IMR-90 (cell line): Measurements from ENCODE around the gene CAVIN1. TPM values are rescaled to one million over a fixed set of nuclear protein-coding genes. Genes with fewer than 3 reads are reported as not detected.
A peak's percentile ranks its signal among the peaks of the same experiment; 100 is the strongest.

Experiments used
- ATAC-seq: fragments of 200-7000 bp; cut with Tn5 transposase; 2 replicates; pipeline ENCODE4 v1.9.1; 2020; ENCODE audit warnings: low read depth, mild to moderate bottlenecking, moderate library complexity
- BruUV-seq: library from RNA; stranded (reverse); fragments of 400-500 nt; replicated peaks from 2 replicates; lab custom pipeline; 2021; lab: Mats Ljungman, UMichigan
- CTCF ChIA-PET: fragments of 300-600 bp; formaldehyde crosslinking; extraction: SDS; loops from one replicate; lab custom pipeline; 2021; ENCODE audit warnings: antibody characterized with exemption; lab: Yijun Ruan, JAX
- POLR2A ChIA-PET: fragments of 300-600 bp; sonication (Branson Sonifier 250); formaldehyde crosslinking; loops from one replicate; lab custom pipeline; 2022; ENCODE audit warnings: antibody characterized with exemption; ENCODE audit not compliant: unreplicated experiment; lab: Charles Lee
- DNase-seq: peaks from one replicate; pipeline ENCODE4 v3.0.0; 2013
- H2AFZ ChIP-seq: replicated peaks from 2 replicates; pipeline ENCODE3; 2013; ENCODE audit warnings: low read length, mild to moderate bottlenecking; ENCODE audit not compliant: poor library complexity
- H2AK5ac ChIP-seq: 2 replicates; pipeline ENCODE4 v1.6.1; 2013; ENCODE audit warnings: low read depth, low read length, inconsistent platforms
- H2AK9ac ChIP-seq: replicated peaks from 2 replicates; pipeline ENCODE3; 2013; ENCODE audit warnings: mild to moderate bottlenecking, low read depth, low read length, moderate library complexity; ENCODE audit not compliant: poor library complexity
- H2BK120ac ChIP-seq: 2 replicates; pipeline ENCODE4 v1.6.1; 2013; ENCODE audit warnings: low read depth, low read length, inconsistent platforms
- H2BK15ac ChIP-seq: 3 replicates; pipeline ENCODE4 v1.6.1; 2013; ENCODE audit warnings: low read depth, low read length, inconsistent platforms
- H2BK20ac ChIP-seq: 2 replicates; pipeline ENCODE4 v1.6.1; 2013; ENCODE audit warnings: low read depth, mild to moderate bottlenecking, inconsistent platforms, low read length, moderate library complexity
- H2BK5ac ChIP-seq: 2 replicates; pipeline ENCODE4 v1.6.1; 2013; ENCODE audit warnings: mild to moderate bottlenecking, low read depth, low read length, inconsistent platforms; ENCODE audit not compliant: poor library complexity, severe bottlenecking
- H3K14ac ChIP-seq: replicated peaks from 2 replicates; pipeline ENCODE4 v1.6.1; 2013; ENCODE audit warnings: low read depth, low read length, inconsistent platforms
- H3K18ac ChIP-seq: 2 replicates; pipeline ENCODE4 v1.6.1; 2013; ENCODE audit warnings: low read depth, low read length, control low read depth
- H3K23ac ChIP-seq: 2 replicates; pipeline ENCODE4 v1.6.1; 2013; ENCODE audit warnings: low read depth, low read length, inconsistent platforms
- H3K27ac ChIP-seq: 2 replicates; pipeline ENCODE4 v1.5.1; 2013; ENCODE audit warnings: mild to moderate bottlenecking, control low read depth, low read length; ENCODE audit not compliant: insufficient read depth
- H3K27me3 ChIP-seq: 2 replicates; pipeline ENCODE4 v1.6.1; 2013; ENCODE audit warnings: low read length; ENCODE audit not compliant: control insufficient read depth, insufficient read depth
- H3K36me3 ChIP-seq: 2 replicates; pipeline ENCODE4 v1.6.1; 2013; ENCODE audit warnings: low read length, mixed read lengths; ENCODE audit not compliant: control insufficient read depth, insufficient read depth
- H3K4ac ChIP-seq: 2 replicates; pipeline ENCODE4 v1.6.1; 2013; ENCODE audit warnings: low read depth, low read length, inconsistent platforms
- H3K4me1 ChIP-seq: 2 replicates; pipeline ENCODE4 v1.6.1; 2013; ENCODE audit warnings: low read length, mixed read lengths; ENCODE audit not compliant: control insufficient read depth, insufficient read depth
- H3K4me2 ChIP-seq: 2 replicates; pipeline ENCODE4 v1.6.1; 2013; ENCODE audit warnings: low read depth, mild to moderate bottlenecking, control low read depth, low read length, moderate library complexity
- H3K4me3 ChIP-seq: 2 replicates; pipeline ENCODE4 v1.5.1; 2013; ENCODE audit warnings: low read depth, mild to moderate bottlenecking, control low read depth, low read length, moderate library complexity; ENCODE audit not compliant: insufficient read depth
- H3K56ac ChIP-seq: 2 replicates; pipeline ENCODE4 v1.6.1; 2013; ENCODE audit warnings: low read length, inconsistent platforms; ENCODE audit not compliant: insufficient read depth; ENCODE audit errors: extremely low read depth
- H3K79me1 ChIP-seq, 2 experiments: 2 replicates each; pipeline ENCODE4 v1.6.1; 2013; ENCODE audit warnings: low read length in 2 of 2, inconsistent platforms in 1 of 2, low read depth in 1 of 2
- H3K9ac ChIP-seq: 2 replicates; pipeline ENCODE4 v1.6.1; 2013; ENCODE audit warnings: low read depth, low read length, control low read depth
- H3K9me1 ChIP-seq: 2 replicates; pipeline ENCODE4 v1.6.1; 2013; ENCODE audit warnings: low read length, inconsistent platforms; ENCODE audit not compliant: insufficient read depth
- H3K9me3 ChIP-seq: 2 replicates; pipeline ENCODE4 v1.6.1; 2013; ENCODE audit warnings: low read length; ENCODE audit not compliant: control insufficient read depth, insufficient read depth
- H4K20me1 ChIP-seq: 2 replicates; pipeline ENCODE4 v1.6.1; 2013; ENCODE audit warnings: low read length, inconsistent platforms; ENCODE audit not compliant: insufficient read depth
- H4K5ac ChIP-seq: 2 replicates; pipeline ENCODE4 v1.6.1; 2013; ENCODE audit warnings: mild to moderate bottlenecking, low read depth, low read length, control low read depth
- H4K8ac ChIP-seq, 2 experiments: 2 replicates each; pipeline ENCODE4 v1.6.1; 2013; ENCODE audit warnings: low read depth in 2 of 2, low read length in 2 of 2, control low read depth in 1 of 2, inconsistent platforms in 1 of 2
- H4K91ac ChIP-seq: 2 replicates; pipeline ENCODE4 v1.6.1; 2013; ENCODE audit warnings: low read depth, low read length, inconsistent platforms; ENCODE audit not compliant: insufficient read depth
- BHLHE40 ChIP-seq: fragments of 150-350 bp; IDR thresholded peaks from 2 replicates; pipeline ENCODE4 v1.6.1; 2016; ENCODE audit warnings: mild to moderate bottlenecking, low read depth, low read length
- CEBPB ChIP-seq: IDR thresholded peaks from 2 replicates; pipeline ENCODE4 v1.6.1; 2012; ENCODE audit warnings: low read depth, low read length, improper control_type of control experiment
- CHD1 ChIP-seq: IDR thresholded peaks from 2 replicates; pipeline ENCODE4 v1.6.1; 2012; ENCODE audit warnings: low read depth, low read length, improper control_type of control experiment
- CTCF ChIP-seq: conservative IDR thresholded peaks from 2 replicates; pipeline ENCODE4 v1.5.1; 2012; ENCODE audit warnings: mild to moderate bottlenecking, low read depth, low read length, improper control_type of control experiment
- ELK1 ChIP-seq: fragments of 150-350 bp; IDR thresholded peaks from 2 replicates; pipeline ENCODE4 v1.6.1; 2016; ENCODE audit warnings: low read depth, mild to moderate bottlenecking, low read length, moderate library complexity, borderline replicate concordance
- FOS ChIP-seq: fragments of 150-350 bp; IDR thresholded peaks from 2 replicates; pipeline ENCODE4 v1.6.1; 2016; ENCODE audit warnings: low read depth, low read length
- MAFK ChIP-seq: IDR thresholded peaks from 2 replicates; pipeline ENCODE4 v1.6.1; 2012; ENCODE audit warnings: low read depth, low read length, improper control_type of control experiment
- MAZ ChIP-seq: IDR thresholded peaks from 2 replicates; pipeline ENCODE4 v1.6.1; 2012; ENCODE audit warnings: low read depth, mild to moderate bottlenecking, low read length, improper control_type of control experiment, moderate library complexity, borderline replicate concordance
- MXI1 ChIP-seq: IDR thresholded peaks from 2 replicates; pipeline ENCODE4 v1.6.1; 2012; ENCODE audit warnings: low read depth, mild to moderate bottlenecking, low read length, moderate library complexity, borderline replicate concordance
- NFE2L2 ChIP-seq: fragments of 150-350 bp; IDR thresholded peaks from 2 replicates; pipeline ENCODE4 v1.6.1; 2016; ENCODE audit warnings: low read depth, mild to moderate bottlenecking, low read length
- POLR2A ChIP-seq: IDR thresholded peaks from 2 replicates; pipeline ENCODE4 v1.6.1; 2012; ENCODE audit warnings: mild to moderate bottlenecking, low read depth, low read length
- RAD21 ChIP-seq: IDR thresholded peaks from 2 replicates; pipeline ENCODE4 v1.6.1; 2012; ENCODE audit warnings: low read length, improper control_type of control experiment
- RCOR1 ChIP-seq: IDR thresholded peaks from 2 replicates; pipeline ENCODE4 v1.6.1; 2012; ENCODE audit warnings: mild to moderate bottlenecking, low read length, improper control_type of control experiment; ENCODE audit not compliant: insufficient replicate concordance
- RFX5 ChIP-seq: IDR thresholded peaks from 2 replicates; pipeline ENCODE4 v1.8.0; 2012; ENCODE audit warnings: low read depth, mild to moderate bottlenecking, low read length, moderate library complexity
- SMC3 ChIP-seq: fragments of 150-350 bp; IDR thresholded peaks from 2 replicates; pipeline ENCODE4 v1.6.1; 2016; ENCODE audit warnings: low read depth, mild to moderate bottlenecking, antibody characterized with exemption, low read length, moderate library complexity
- USF2 ChIP-seq: fragments of 150-350 bp; IDR thresholded peaks from 2 replicates; pipeline ENCODE4 v1.6.1; 2017; ENCODE audit warnings: mild to moderate bottlenecking, antibody characterized with exemption, low read length, low read depth
- WGBS, 2 experiments: methylation state at CpG; one replicate each; pipeline versions ENCODE4 v1.1.5 to v1.1.7; 2013; ENCODE audit warnings: missing lambda C conversion rate in 2 of 2; ENCODE audit not compliant: insufficient read length in 1 of 2; ENCODE audit errors: extremely low coverage in 2 of 2; 5-methylcytosine and 5-hydroxymethylcytosine counted together
- dilution Hi-C: fragments of 300-500 bp; cut with HindIII; formaldehyde crosslinking; loops from one replicate; pipeline ENCODE4 v1.14.3; 2018; ENCODE audit warnings: low sequenced_read_pairs; ENCODE audit not compliant: unreplicated experiment
- in situ Hi-C: fragments of 300-500 bp; cut with MboI; formaldehyde crosslinking; loops from 3 replicates; pipeline ENCODE4 v1.14.3; 2019; ENCODE audit warnings: low sequenced_read_pairs, inconsistent platforms, mixed read lengths
- intact Hi-C: fragments of 100-400 bp; cut with micrococcal nuclease; formaldehyde crosslinking; loops from 2 replicates; pipeline ENCODE4 v1.10.0; 2022
- polyA plus RNA-seq, 3 experiments: library from polyadenylated mRNA; depleted of rRNA; stranded (reverse); fragments of >200 nt; gene quantifications; 2 replicates each; pipeline ENCODE4 v1.2.3, GENCODE V29; 2012; ENCODE audit warnings: low replicate concordance in 1 of 3
- total RNA-seq: library from RNA; depleted of rRNA; stranded (reverse); fragments of >200 nt; gene quantifications from 2 replicates; pipeline ENCODE4 v1.2.3, GENCODE V29; 2012

The CAVIN1 gene
- total and polyA plus RNA-seq, 2 of the 4 experiments (the other 2 are of a cell fraction), result 491 to 556 TPM

- Histone ChIP-seq H3K4me3 (no peak overlapping the region), H3K23ac (peak overlapping the region; percentile 73; the same call in 1 of the 2 replicates), H2BK120ac (peak overlapping the region; percentile 53), H3K9me3 (no peaks in the 10 kb centered on the region), H3K79me1 (peaks cover 9 to 58% of the 10 kb centered on the region in 2 experiments; a peak in 3 of 4 replicates), H3K27ac (peak overlapping the region; percentile 33; the same call in 1 of the 2 replicates), H2AK5ac (peak overlapping the region; percentile 87; the same call in 1 of the 2 replicates), H4K5ac (no peak overlapping the region), H3K27me3 (no peaks in the 10 kb centered on the region), H3K56ac (no peak overlapping the region), H3K9me1 (peaks cover 7% of the 10 kb centered on the region), H2BK20ac (peak overlapping the region; percentile 57; the same call in 1 of the 2 replicates), H3K14ac (no peak overlapping the region), H2AFZ (no peak overlapping the region), H3K4ac (peak overlapping the region; percentile 70), H3K36me3 (no peaks in the 10 kb centered on the region), H3K4me2 (no peak overlapping the region), H3K18ac (no peak overlapping the region), H3K9ac (no peak overlapping the region), H2AK9ac (no peak overlapping the region), H2BK15ac (peak overlapping the region; percentile 98; the same call in 2 of the 3 replicates), H2BK5ac (peak overlapping the region; percentile 56), H3K4me1 (peaks cover 6% of the 10 kb centered on the region), H4K20me1 (peaks cover 33% of the 10 kb centered on the region), H4K91ac (peak overlapping the region; percentile 42; the same call in 1 of the 2 replicates), H4K8ac (no peak overlapping the region)
- ATAC-seq (no peak), DNase-seq (no peak)
- ChIA-PET CTCF (no interaction called here), POLR2A (no interaction called here)
- WGBS, 2 experiments, result no CpG with 5 or more reads among the region's 5 CpGs
- TF ChIP-seq RFX5, result no peak
- TF ChIP-seq ELK1, result no peak
- TF ChIP-seq RCOR1, result no peak
- TF ChIP-seq MAZ, result no peak
- TF ChIP-seq SMC3, result no peak
- no peak for TF ChIP-seq NFE2L2
- TF ChIP-seq POLR2A, result no peak
- no peak for TF ChIP-seq USF2
- no peak for TF ChIP-seq MXI1
- TF ChIP-seq RAD21, result no peak
- no peak for TF ChIP-seq BHLHE40
- TF ChIP-seq CEBPB, result no peak
- TF ChIP-seq CTCF, result no peak
- TF ChIP-seq MAFK, result no peak
- TF ChIP-seq FOS, result no peak
- no peak for TF ChIP-seq CHD1
- intact Hi-C loops (no loop called here), in situ Hi-C loops (no loop called here), dilution Hi-C loops (no loop called here)
- no TSS peak for BruUV-seq
Measured at GRCh38 chr17:42389899-42390298, 33.2 kb downstream of the CAVIN1 start.
